ENCODE data around the gene S100A3.
"Not testable (repeated sequence)": the region's sequence is repeated elsewhere in the genome, so short reads cannot be mapped to it uniquely, and the experiment has no call there.

S100A3 gene

DNA sequence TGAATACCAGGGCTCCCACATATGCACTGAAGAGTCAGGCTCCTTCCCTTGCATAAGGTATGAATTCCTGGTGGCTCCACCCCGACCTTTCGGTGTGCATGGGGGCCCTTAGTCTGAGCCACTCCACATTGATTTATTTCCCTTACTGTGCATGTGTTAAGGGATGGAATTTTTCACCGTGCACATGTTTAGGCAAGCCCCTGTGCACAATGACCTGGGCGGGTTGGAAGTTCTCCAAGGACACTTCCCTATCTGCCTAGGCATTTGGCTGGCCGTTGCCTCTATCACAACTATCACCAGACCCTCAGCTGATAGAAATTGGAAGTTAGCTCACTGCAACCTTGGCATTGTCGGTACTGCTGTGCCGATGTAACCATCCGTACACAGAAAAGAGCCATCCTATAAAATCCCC lies 22.9 kb downstream of the S100A3 start:
- no peak overlapping the region for H3K9ac ChIP-seq (ENCODE audit: low read depth, low read length)
- no peaks in the 10 kb centered on the region for H3K79me2 ChIP-seq (ENCODE audit: insufficient read depth, low read length)
- TF ChIP-seq, protein P1, sequence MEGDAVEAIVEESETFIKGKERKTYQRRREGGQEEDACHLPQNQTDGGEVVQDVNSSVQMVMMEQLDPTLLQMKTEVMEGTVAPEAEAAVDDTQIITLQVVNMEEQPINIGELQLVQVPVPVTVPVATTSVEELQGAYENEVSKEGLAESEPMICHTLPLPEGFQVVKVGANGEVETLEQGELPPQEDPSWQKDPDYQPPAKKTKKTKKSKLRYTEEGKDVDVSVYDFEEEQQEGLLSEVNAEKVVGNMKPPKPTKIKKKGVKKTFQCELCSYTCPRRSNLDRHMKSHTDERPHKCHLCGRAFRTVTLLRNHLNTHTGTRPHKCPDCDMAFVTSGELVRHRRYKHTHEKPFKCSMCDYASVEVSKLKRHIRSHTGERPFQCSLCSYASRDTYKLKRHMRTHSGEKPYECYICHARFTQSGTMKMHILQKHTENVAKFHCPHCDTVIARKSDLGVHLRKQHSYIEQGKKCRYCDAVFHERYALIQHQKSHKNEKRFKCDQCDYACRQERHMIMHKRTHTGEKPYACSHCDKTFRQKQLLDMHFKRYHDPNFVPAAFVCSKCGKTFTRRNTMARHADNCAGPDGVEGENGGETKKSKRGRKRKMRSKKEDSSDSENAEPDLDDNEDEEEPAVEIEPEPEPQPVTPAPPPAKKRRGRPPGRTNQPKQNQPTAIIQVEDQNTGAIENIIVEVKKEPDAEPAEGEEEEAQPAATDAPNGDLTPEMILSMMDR (IDR thresholded peaks at IDR 0.05; ENCODE audit: borderline replicate concordance, extremely low read depth, low read length, poor library complexity, severe bottlenecking): no peak
- no peak for TF ChIP-seq EZH2 (IDR thresholded peaks at IDR 0.05; ENCODE audit: borderline replicate concordance, low read depth, low read length, severe bottlenecking)
- H3K27me3 ChIP-seq (ENCODE audit: insufficient read depth, low read length, poor library complexity): peaks cover 5% of the 10 kb centered on the region
- DNase-seq (no peak), ATAC-seq (ENCODE audit: insufficient read depth, low read depth) (no peak)
- H3K36me3 ChIP-seq (ENCODE audit: insufficient read depth, low read length): no peaks in the 10 kb centered on the region
- H2AFZ ChIP-seq (ENCODE audit: low read depth, low read length): no peak overlapping the region
- H3K4me1 ChIP-seq (ENCODE audit: insufficient read depth, low read length): no peaks in the 10 kb centered on the region
- H4K20me1 ChIP-seq (ENCODE audit: insufficient read depth, low read length): no peaks in the 10 kb centered on the region
- no peak overlapping the region for H3K27ac ChIP-seq (ENCODE audit: low read length)
- no peak overlapping the region for H3K4me3 ChIP-seq (ENCODE audit: low read depth in 1 of 2, low read length in 2 of 2)
- no peak overlapping the region for H3K4me2 ChIP-seq (ENCODE audit: insufficient read depth, low read length)
- no peaks in the 10 kb centered on the region for H3K9me3 ChIP-seq (ENCODE audit: insufficient read depth, low read length, severe bottlenecking)

DNA sequence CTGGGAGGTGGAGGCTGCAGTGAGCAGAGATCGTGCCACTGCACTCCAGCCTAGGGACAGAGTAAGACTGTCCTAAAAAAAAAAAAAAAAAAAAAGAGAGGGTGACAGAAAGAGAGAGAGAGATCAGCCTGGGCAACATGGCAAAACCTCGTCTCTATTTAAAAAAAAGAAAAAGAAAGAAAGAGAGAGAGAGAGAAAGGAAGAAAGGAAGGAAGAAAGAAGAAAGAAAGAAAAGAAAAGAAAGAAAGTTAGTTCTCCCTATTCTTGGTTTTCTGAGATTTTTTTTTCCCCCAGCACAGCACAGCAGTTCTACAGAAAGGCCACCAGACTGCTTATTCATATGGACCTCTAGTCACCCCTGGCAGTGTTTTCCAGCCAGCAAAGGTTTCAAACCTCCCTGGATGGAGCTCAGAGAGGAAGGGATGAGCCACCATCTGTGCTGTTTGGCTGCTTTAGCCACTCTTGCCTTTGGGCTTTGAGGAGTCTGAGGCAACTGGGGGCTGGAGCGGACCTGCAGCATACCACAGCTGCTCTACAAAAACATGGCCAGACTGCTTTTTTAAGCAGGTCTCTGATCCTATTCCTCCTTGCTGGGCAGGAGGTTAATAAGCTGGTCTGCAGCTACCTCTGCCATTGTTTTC lies 23.9 kb downstream of the S100A3 start:
- H2AFZ ChIP-seq (ENCODE audit: low read depth, low read length): no peak overlapping the region

DNA sequence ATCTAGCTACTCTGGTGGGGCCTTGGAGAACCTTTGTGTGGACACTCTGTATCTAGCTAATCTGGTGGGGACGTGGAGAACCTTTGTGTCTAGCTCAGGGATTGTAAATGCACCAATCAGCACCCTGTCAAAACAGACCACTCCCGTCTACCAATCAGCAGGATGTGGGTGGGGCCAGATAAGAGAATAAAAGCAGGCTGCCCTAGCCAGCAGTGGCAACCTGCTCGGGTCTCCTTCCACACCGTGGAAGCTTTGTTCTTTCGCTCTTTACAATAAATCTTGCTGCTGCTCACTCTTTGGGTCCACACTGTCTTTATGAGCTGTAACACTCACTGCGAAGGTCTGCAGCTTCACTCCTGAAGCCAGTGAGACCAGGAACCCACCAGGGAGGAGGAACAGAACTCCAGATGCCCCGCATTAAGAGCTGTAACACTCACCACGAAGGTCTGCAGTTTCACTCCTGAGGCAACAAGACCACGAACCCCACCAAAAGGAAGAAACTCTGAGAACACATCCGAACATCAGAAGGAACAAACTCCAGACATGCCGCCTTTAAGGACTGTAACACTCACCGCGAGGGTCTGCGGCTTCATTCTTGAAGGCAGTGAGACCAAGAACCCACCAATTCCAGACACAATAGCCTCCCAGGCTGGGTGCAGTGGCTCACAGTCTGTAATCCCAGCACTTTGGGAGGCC lies 26.6 kb downstream of the S100A3 start:
- H3K4me3 ChIP-seq (ENCODE audit: low read depth in 1 of 2, low read length in 2 of 2); H3K27me3 ChIP-seq (ENCODE audit: insufficient read depth, low read length, poor library complexity); H4K20me1 ChIP-seq (ENCODE audit: insufficient read depth, low read length); H3K36me3 ChIP-seq (ENCODE audit: insufficient read depth, low read length); H3K4me1 ChIP-seq (ENCODE audit: insufficient read depth, low read length); H3K9ac ChIP-seq (ENCODE audit: low read depth, low read length); H3K4me2 ChIP-seq (ENCODE audit: insufficient read depth, low read length); H3K27ac ChIP-seq (ENCODE audit: low read length); H2AFZ ChIP-seq (ENCODE audit: low read depth, low read length); H3K79me2 ChIP-seq (ENCODE audit: insufficient read depth, low read length); H3K9me3 ChIP-seq (ENCODE audit: insufficient read depth, low read length, severe bottlenecking): not testable (repeated sequence)
- DNase-seq (peak; percentile 33), ATAC-seq (ENCODE audit: insufficient read depth, low read depth) (peak; percentile 47; the same call in 2 of the 3 replicates)

More for the DNA sequence above, 23.9 kb downstream of the S100A3 start:
- no peak for TF ChIP-seq EZH2 (IDR thresholded peaks at IDR 0.05; ENCODE audit: borderline replicate concordance, low read depth, low read length, severe bottlenecking)
- TF ChIP-seq, protein P1 (IDR thresholded peaks at IDR 0.05; ENCODE audit: borderline replicate concordance, extremely low read depth, low read length, poor library complexity, severe bottlenecking): no peak
- H4K20me1 ChIP-seq (ENCODE audit: insufficient read depth, low read length): no peaks in the 10 kb centered on the region
- no peak overlapping the region for H3K4me2 ChIP-seq (ENCODE audit: insufficient read depth, low read length)
- peaks cover 3% of the 10 kb centered on the region for H3K27me3 ChIP-seq (ENCODE audit: insufficient read depth, low read length, poor library complexity)
- H3K79me2 ChIP-seq (ENCODE audit: insufficient read depth, low read length): no peaks in the 10 kb centered on the region
- no peak overlapping the region for H3K9ac ChIP-seq (ENCODE audit: low read depth, low read length)
- no peak for ATAC-seq (ENCODE audit: insufficient read depth, low read depth)
- no peaks in the 10 kb centered on the region for H3K4me1 ChIP-seq (ENCODE audit: insufficient read depth, low read length)
- no peaks in the 10 kb centered on the region for H3K9me3 ChIP-seq (ENCODE audit: insufficient read depth, low read length, severe bottlenecking)
- no peaks in the 10 kb centered on the region for H3K36me3 ChIP-seq (ENCODE audit: insufficient read depth, low read length)
- H3K4me3 ChIP-seq (ENCODE audit: low read depth in 1 of 2, low read length in 2 of 2): no peak overlapping the region
- no peak overlapping the region for H3K27ac ChIP-seq (ENCODE audit: low read length)
- no peak for DNase-seq

DNA sequence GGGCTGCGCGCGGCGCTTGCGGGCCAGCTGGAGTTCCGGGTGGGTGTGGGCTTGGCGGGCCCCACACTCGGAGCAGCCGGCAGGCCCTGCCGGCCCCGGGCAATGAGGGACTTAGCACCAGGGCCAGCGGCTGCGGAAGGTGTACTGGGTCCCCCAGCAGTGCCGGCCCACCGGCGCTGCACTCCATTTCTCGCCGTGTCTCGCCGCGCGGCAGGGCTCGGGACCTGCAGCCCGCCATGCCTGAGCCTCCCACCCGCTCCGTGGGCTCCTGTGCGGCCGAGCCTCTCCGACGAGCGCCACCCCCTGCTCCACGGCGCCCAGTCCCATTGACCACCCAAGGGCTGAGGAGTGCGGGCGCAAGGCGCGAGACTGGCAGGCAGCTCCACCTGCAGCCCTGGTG lies 27.2 kb downstream of the S100A3 start:
- H3K27me3 ChIP-seq (ENCODE audit: insufficient read depth, low read length, poor library complexity); ATAC-seq (ENCODE audit: insufficient read depth, low read depth); H3K36me3 ChIP-seq (ENCODE audit: insufficient read depth, low read length); H2AFZ ChIP-seq (ENCODE audit: low read depth, low read length); H4K20me1 ChIP-seq (ENCODE audit: insufficient read depth, low read length); H3K9me3 ChIP-seq (ENCODE audit: insufficient read depth, low read length, severe bottlenecking); H3K4me2 ChIP-seq (ENCODE audit: insufficient read depth, low read length); H3K9ac ChIP-seq (ENCODE audit: low read depth, low read length); H3K4me1 ChIP-seq (ENCODE audit: insufficient read depth, low read length); DNase-seq; H3K27ac ChIP-seq (ENCODE audit: low read length); H3K4me3 ChIP-seq (ENCODE audit: low read depth in 1 of 2, low read length in 2 of 2); H3K79me2 ChIP-seq (ENCODE audit: insufficient read depth, low read length): not testable (repeated sequence)

All from DND-41 (cell line).